Measurements from ENCODE around the gene ABR.

DNA sequence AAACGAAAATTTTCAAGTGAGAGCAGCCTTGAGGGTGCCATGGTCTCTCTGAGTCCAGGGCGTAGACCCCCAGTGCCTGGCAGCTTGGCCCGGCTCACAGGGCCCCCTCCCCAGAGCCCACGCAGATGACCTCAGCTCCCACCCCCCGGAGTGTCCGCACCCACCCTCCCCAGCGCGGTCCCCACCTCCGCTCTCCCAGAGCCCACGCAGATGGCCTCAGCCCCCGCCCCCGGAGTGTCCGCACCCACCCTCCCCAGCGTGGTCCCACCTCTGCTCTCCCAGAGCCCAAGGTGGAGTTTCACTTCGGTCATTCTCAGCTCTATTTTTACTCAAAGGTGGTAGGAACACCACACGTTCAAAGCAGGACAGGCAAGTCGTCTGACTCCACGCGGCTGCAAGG lies 13.9 kb downstream of the ABR start:
- TF ChIP-seq CTCF (conservative IDR thresholded peaks at IDR 0.05) (no peak), ZFX (IDR thresholded peaks at IDR 0.05) (no peak)

All from C4-2B (cell line).